ENCODE measurements around the gene TUBB3.

DNA sequence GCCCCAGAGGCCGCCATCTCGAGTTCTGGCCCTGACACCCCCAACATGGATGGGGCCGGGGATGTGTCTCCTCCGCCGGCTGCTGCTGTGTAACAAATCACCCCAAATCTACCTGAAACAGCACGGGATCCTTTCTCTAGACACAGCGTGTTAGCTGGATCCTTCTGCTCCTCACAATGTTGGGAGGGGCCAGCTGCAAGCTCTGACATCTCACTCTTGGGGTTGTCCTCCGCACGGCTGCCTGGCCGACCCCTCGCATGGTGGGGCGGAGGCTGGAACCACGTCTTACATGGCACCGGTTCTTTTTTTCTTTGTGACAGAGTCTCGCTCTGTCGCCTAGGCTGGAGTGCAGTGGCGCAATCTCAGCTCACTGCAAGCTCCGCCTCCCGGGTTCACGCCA lies 13.8 kb downstream of the TUBB3 start:
- TF ChIP-seq, protein P1, sequence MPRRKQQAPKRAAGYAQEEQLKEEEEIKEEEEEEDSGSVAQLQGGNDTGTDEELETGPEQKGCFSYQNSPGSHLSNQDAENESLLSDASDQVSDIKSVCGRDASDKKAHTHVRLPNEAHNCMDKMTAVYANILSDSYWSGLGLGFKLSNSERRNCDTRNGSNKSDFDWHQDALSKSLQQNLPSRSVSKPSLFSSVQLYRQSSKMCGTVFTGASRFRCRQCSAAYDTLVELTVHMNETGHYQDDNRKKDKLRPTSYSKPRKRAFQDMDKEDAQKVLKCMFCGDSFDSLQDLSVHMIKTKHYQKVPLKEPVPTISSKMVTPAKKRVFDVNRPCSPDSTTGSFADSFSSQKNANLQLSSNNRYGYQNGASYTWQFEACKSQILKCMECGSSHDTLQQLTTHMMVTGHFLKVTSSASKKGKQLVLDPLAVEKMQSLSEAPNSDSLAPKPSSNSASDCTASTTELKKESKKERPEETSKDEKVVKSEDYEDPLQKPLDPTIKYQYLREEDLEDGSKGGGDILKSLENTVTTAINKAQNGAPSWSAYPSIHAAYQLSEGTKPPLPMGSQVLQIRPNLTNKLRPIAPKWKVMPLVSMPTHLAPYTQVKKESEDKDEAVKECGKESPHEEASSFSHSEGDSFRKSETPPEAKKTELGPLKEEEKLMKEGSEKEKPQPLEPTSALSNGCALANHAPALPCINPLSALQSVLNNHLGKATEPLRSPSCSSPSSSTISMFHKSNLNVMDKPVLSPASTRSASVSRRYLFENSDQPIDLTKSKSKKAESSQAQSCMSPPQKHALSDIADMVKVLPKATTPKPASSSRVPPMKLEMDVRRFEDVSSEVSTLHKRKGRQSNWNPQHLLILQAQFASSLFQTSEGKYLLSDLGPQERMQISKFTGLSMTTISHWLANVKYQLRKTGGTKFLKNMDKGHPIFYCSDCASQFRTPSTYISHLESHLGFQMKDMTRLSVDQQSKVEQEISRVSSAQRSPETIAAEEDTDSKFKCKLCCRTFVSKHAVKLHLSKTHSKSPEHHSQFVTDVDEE (CRISPR knock-in tag; IDR thresholded peaks at IDR 0.05) = no peak
- TF ChIP-seq ARNTL (CRISPR knock-in tag; IDR thresholded peaks at IDR 0.05; ENCODE audit: borderline replicate concordance, low read depth) (no peak), CSDC2 (CRISPR knock-in tag; IDR thresholded peaks at IDR 0.05) (no peak), PATZ1 (CRISPR knock-in tag; IDR thresholded peaks at IDR 0.05; ENCODE audit: borderline replicate concordance) (no peak), BACH2 (CRISPR knock-in tag; IDR thresholded peaks at IDR 0.05; ENCODE audit: borderline replicate concordance) (no peak), SNAI2 (CRISPR knock-in tag; IDR thresholded peaks at IDR 0.05) (no peak), ZFP3 (CRISPR knock-in tag; IDR thresholded peaks at IDR 0.05) (no peak), ESRRG (CRISPR knock-in tag; IDR thresholded peaks at IDR 0.05) (no peak), PPARA (CRISPR knock-in tag; IDR thresholded peaks at IDR 0.05; ENCODE audit: borderline replicate concordance) (no peak), ZFP30 (CRISPR knock-in tag; IDR thresholded peaks at IDR 0.05) (no peak), RARB (CRISPR knock-in tag; IDR thresholded peaks at IDR 0.05) (no peak)
- TF ChIP-seq, protein P2, sequence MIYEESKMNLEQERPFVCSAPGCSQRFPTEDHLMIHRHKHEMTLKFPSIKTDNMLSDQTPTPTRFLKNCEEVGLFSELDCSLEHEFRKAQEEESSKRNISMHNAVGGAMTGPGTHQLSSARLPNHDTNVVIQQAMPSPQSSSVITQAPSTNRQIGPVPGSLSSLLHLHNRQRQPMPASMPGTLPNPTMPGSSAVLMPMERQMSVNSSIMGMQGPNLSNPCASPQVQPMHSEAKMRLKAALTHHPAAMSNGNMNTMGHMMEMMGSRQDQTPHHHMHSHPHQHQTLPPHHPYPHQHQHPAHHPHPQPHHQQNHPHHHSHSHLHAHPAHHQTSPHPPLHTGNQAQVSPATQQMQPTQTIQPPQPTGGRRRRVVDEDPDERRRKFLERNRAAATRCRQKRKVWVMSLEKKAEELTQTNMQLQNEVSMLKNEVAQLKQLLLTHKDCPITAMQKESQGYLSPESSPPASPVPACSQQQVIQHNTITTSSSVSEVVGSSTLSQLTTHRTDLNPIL (CRISPR knock-in tag; IDR thresholded peaks at IDR 0.05; ENCODE audit: low read depth) = no peak
